GM12872 (cell line): ENCODE measurements around the gene TNFRSF4.

Experiments used
- CTCF ChIP-seq: IDR thresholded peaks from 3 replicates; pipeline ENCODE4 v1.5.1; 2011; ENCODE audit warnings: low read depth, mild to moderate bottlenecking, low read length, moderate library complexity; ENCODE audit not compliant: insufficient read depth

Gene TNFRSF4

GRCh38 chr1:1213345-1214265, at the start of gene TNFRSF4:
TNFRSF4 (minus strand) TSS chr1:1214153; CDS start chr1:1214127, 26 bp downstream.
- TF ChIP-seq CTCF = no peak

DNA sequence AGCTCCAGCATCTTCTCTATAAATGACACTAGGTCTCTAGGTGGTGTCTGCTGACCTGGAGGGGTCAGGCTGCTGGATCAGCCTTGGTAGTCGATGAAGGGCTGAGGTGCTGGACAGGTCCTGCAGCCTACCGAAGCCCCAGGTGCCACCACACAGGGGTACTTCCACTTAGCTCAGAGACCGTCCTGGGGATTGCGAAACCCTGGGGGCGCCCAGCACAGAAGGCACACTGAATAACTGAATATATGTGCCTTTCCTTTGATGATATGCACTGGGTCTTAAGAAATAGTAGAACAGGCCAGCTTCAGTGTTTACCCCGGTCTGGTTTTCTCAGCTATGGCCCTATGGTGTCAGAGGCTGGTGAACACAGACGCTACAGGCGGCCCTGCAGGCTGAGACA, 48.8 kb upstream of the TNFRSF4 start:
- TF ChIP-seq CTCF = no peak

- TF ChIP-seq CTCF = no peak
Observed at GRCh38 chr1:1262071-1262470, 48.1 kb upstream of the TNFRSF4 start.

DNA sequence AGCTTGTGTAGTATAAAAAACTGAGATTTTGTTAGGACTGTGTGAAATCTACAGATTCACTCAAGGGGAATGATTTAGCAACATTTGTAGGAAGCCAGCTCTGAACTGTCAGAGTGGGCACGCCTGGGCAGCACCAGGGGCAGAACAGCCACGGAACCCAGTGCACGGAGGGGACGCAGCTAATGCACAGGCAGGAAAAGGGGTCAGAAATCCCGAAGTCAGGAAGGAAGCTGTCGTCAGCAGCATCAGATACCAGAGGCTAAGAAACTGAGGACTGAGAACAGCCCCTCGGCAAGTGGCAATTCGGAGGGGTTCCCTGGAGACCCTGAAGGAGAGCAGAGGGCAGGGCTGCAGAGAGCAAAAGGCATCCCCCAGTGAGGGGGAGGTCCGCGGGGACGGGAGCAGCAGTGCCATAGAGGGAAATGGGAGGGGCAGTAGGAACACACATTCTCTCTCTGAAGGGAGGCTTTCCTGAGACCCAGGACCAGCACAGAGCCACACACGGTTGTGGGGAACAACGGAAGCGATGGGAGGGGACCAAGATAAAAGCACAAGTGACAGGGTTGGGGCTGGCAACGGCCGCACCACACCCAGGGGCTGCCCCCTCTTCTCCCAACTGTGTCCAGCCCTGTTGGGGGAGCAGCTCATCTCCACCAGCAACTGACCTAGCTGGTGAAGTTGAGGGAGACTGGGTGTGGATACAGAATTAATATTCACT, 47.0 kb upstream of the TNFRSF4 start:
- TF ChIP-seq CTCF = no peak

- TF ChIP-seq CTCF = no peak
Observed at GRCh38 chr1:1259951-1260600, 46.1 kb upstream of the TNFRSF4 start.

GRCh38 chr1:1259540-1259939, 45.6 kb upstream of the TNFRSF4 start:
- TF ChIP-seq CTCF = no peak

- no peak for TF ChIP-seq CTCF
Observed at GRCh38 chr1:1259119-1259488, 45.2 kb upstream of the TNFRSF4 start.
